HepG2 (cell line): ENCODE results near the gene EPDR1.

ENCODE experiments used
- ATF5 ChIP-seq: sonication (generic); formaldehyde crosslinking; IDR thresholded peaks from 2 replicates; pipeline ENCODE4 v1.4.0; 2020; ENCODE audit warnings: mild to moderate bottlenecking, low read depth, missing genetic modification reagents
- BATF2 ChIP-seq: sonication (generic); formaldehyde crosslinking; IDR thresholded peaks from 2 replicates; pipeline ENCODE4 v1.8.0; 2022; ENCODE audit warnings: mild to moderate bottlenecking, missing genetic modification reagents, moderate library complexity
- CBX1 ChIP-seq: IDR thresholded peaks from one replicate; pipeline ENCODE4 v1.6.1; 2016; ENCODE audit warnings: antibody characterized with exemption, low read depth
- CHCHD3 ChIP-seq: sonication (generic); formaldehyde crosslinking; IDR thresholded peaks from 2 replicates; pipeline ENCODE4 v1.8.0; 2022; ENCODE audit warnings: mild to moderate bottlenecking, missing genetic modification reagents, moderate library complexity
- HDAC2 ChIP-seq: sonication (generic); formaldehyde crosslinking; IDR thresholded peaks from 2 replicates; pipeline ENCODE4 v1.4.0; 2020; ENCODE audit warnings: missing genetic modification reagents
- JUND ChIP-seq: sonication (generic); formaldehyde crosslinking; IDR thresholded peaks from 2 replicates; pipeline ENCODE4 v1.8.0; 2022; ENCODE audit warnings: mild to moderate bottlenecking, missing genetic modification reagents
- NFIC ChIP-seq: IDR thresholded peaks from 2 replicates; pipeline ENCODE4 v1.6.1; 2012; ENCODE audit warnings: mild to moderate bottlenecking, low read length, inconsistent platforms
- PTBP1 ChIP-seq: fragments of 200-400 bp; formaldehyde crosslinking; IDR thresholded peaks from 2 replicates; pipeline ENCODE4 v1.6.1; 2018; ENCODE audit warnings: low read length, low read depth; ENCODE audit not compliant: poor library complexity, severe bottlenecking
- SRSF9 ChIP-seq: fragments of 200-400 bp; formaldehyde crosslinking; IDR thresholded peaks from 2 replicates; pipeline ENCODE4 v1.6.1; 2018; ENCODE audit warnings: borderline replicate concordance, mild to moderate bottlenecking, low read depth, low read length; ENCODE audit not compliant: insufficient read depth, poor library complexity, severe bottlenecking
- STAT5B ChIP-seq: sonication (generic); formaldehyde crosslinking; IDR thresholded peaks from 2 replicates; pipeline ENCODE4 v1.4.0; 2020; ENCODE audit warnings: missing genetic modification reagents
- ZBTB7B ChIP-seq: sonication (generic); formaldehyde crosslinking; IDR thresholded peaks from 2 replicates; pipeline ENCODE4 v1.4.0; 2020; ENCODE audit warnings: missing genetic modification reagents
- ZNF12 ChIP-seq: sonication (generic); formaldehyde crosslinking; IDR thresholded peaks from 2 replicates; pipeline ENCODE4 v1.5.0; 2020; ENCODE audit warnings: missing genetic modification reagents
- ZNF143 ChIP-seq: sonication (generic); formaldehyde crosslinking; IDR thresholded peaks from 2 replicates; pipeline ENCODE4 v1.4.0; 2020; ENCODE audit warnings: missing genetic modification reagents
- ZNF18 ChIP-seq: sonication (generic); formaldehyde crosslinking; IDR thresholded peaks from 2 replicates; pipeline ENCODE4 v1.8.0; 2022; ENCODE audit warnings: mild to moderate bottlenecking, missing genetic modification reagents; ENCODE audit not compliant: insufficient replicate concordance

GRCh38 chr7:37927773-37928444 lies 7.5 kb downstream of the EPDR1 start:
- TF ChIP-seq ZNF143 (CRISPR knock-in tag): no peak
- TF ChIP-seq CHCHD3 (CRISPR knock-in tag): no peak
- no peak for TF ChIP-seq PTBP1
- TF ChIP-seq CBX1: no peak
- no peak for TF ChIP-seq ZNF18
- TF ChIP-seq JUND (CRISPR knock-in tag): no peak
- TF ChIP-seq NFIC: no peak
- TF ChIP-seq BATF2 (CRISPR knock-in tag): no peak
- no peak for TF ChIP-seq HDAC2 (CRISPR knock-in tag)
- TF ChIP-seq STAT5B (CRISPR knock-in tag): no peak
- no peak for TF ChIP-seq ATF5 (CRISPR knock-in tag)
- no peak for TF ChIP-seq ZNF12 (CRISPR knock-in tag)
- no peak for TF ChIP-seq SRSF9
- no peak for TF ChIP-seq ZBTB7B (CRISPR knock-in tag)
